Measurements from ENCODE around the gene HORMAD1. TPM values are rescaled to one million over a fixed set of nuclear protein-coding genes. Genes with fewer than 3 reads are reported as not detected.

HORMAD1 gene
- total and polyA plus RNA-seq, 2 of the 8 experiments (the other 6 are each of a cell fraction or from before 2014, with no cell fraction given): not detected

DNA sequence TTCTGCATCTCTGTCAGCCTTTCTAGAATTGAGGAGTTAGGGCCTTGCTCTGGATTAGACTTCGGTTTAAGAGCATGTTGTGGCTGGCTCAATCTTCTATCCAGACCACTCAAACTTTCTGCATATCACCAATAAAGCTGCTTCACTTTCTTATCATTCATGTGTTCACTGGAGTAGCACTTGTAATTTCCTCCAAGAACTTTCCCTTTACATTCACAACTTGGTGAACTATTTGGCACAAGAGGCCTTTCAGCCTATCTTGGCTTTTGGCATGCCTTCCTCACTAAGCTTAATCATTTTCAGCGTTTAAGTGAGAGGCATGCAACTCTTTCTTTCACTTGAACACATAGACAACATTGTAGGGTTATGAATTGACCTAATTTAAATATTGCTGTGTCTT is 3.6 kb upstream of the HORMAD1 start:
- H3K4me3 ChIP-seq (ENCODE audit: extremely low read depth in 1 of 4, insufficient read depth in 2 of 4, low read depth in 3 of 4, low read length in 4 of 4): no peak overlapping the region
- H2AK5ac ChIP-seq (ENCODE audit: low read depth, low read length): no peak overlapping the region
- no peak overlapping the region for H3K4me2 ChIP-seq (ENCODE audit: insufficient read depth in 1 of 2, low read depth in 2 of 2, low read length in 2 of 2)
- no peak overlapping the region for H3K14ac ChIP-seq (ENCODE audit: insufficient read length)
- no peak overlapping the region for H3K4ac ChIP-seq (replicated peaks; ENCODE audit: insufficient read length, low read depth, low read length)
- ChIA-PET POLR2A (ENCODE audit: partially characterized antibody) (interaction anchor here (0.6 kb wide), 1 partner anchor 276 kb away, joined by 4 read pairs; no protein-coding TSS in a partner anchor), CTCF (ENCODE audit: partially characterized antibody) (interaction anchor here (0.6 to 0.9 kb wide), 2 partner anchors 65 to 187 kb away, joined by 3 to 4 read pairs; no protein-coding TSS in a partner anchor)
- no peak overlapping the region for H2BK120ac ChIP-seq (replicated peaks; ENCODE audit: low read depth, low read length)
- H3K9me3 ChIP-seq (ENCODE audit: insufficient read depth in 2 of 2, low read depth in 1 of 2, low read length in 1 of 2): peaks cover 0 to 1% of the 10 kb centered on the region in 2 experiments; a peak in 1 of 4 replicates
- H3K4me1 ChIP-seq (replicated peaks in 1 of 4; ENCODE audit: control insufficient read depth in 3 of 4, insufficient read depth in 4 of 4, low read length in 3 of 4): no peaks in the 10 kb centered on the region
- FAIRE-seq (no peak), DNase-seq (ENCODE audit: low read depth in 1 of 2, low spot score in 2 of 2) (no peak)
- no peak overlapping the region for H3K23ac ChIP-seq (ENCODE audit: insufficient read length)
- no peak overlapping the region for H3K18ac ChIP-seq (ENCODE audit: extremely low read depth, low read length)
- no peak overlapping the region for H4K8ac ChIP-seq (ENCODE audit: extremely low read depth, insufficient read depth, low read length)
- H3K27ac ChIP-seq (ENCODE audit: low read depth, low read length): no peak overlapping the region
- no peaks in the 10 kb centered on the region for H3K23me2 ChIP-seq (ENCODE audit: low read depth, low read length)
- WGBS, 2 experiments (ENCODE audit: extremely low coverage in 1 of 2, insufficient coverage in 1 of 2, insufficient read length in 1 of 2, insufficient replicate concordance in 2 of 2, low coverage in 1 of 2, low lambda C conversion rate in 2 of 2, missing lambda C conversion rate in 1 of 2): 95% methylated on average over 2 of the region's 2 CpGs; no CpG with 5 or more reads in 1 of the 2 experiments
- H3K27me3 ChIP-seq (replicated peaks in 1 of 4; ENCODE audit: control insufficient read depth in 3 of 4, extremely low read depth in 1 of 4, insufficient read depth in 3 of 4, low read length in 3 of 4): no peaks in the 10 kb centered on the region
- H3K9ac ChIP-seq (replicated peaks in 1 of 4; ENCODE audit: extremely low read depth in 1 of 4, low read depth in 3 of 4, low read length in 3 of 4): no peak overlapping the region
- H2AFZ ChIP-seq (ENCODE audit: low read length): no peak overlapping the region
- TF ChIP-seq SAP30 (IDR thresholded peaks at IDR 0.05; ENCODE audit: insufficient read depth, insufficient replicate concordance, low read length) (no peak), POLR2AphosphoS5 (IDR thresholded peaks at IDR 0.05; ENCODE audit: low read depth, low read length) (no peak), SP2 (IDR thresholded peaks at IDR 0.05; ENCODE audit: low read length) (no peak), EZH2 (IDR thresholded peaks at IDR 0.05; ENCODE audit: low read depth, low read length, severe bottlenecking) (no peak), GABPA (IDR thresholded peaks at IDR 0.05; ENCODE audit: borderline replicate concordance, insufficient read depth, low read length) (no peak), TCF12 (IDR thresholded peaks at IDR 0.05; ENCODE audit: low read depth, low read length) (no peak)
- no peak overlapping the region for H4K91ac ChIP-seq (replicated peaks; ENCODE audit: insufficient read length, low read length)
- no peaks in the 10 kb centered on the region for H3K36me3 ChIP-seq (ENCODE audit: control insufficient read depth in 2 of 4, insufficient read depth in 4 of 4, low read length in 3 of 4)
- H3K79me2 ChIP-seq (ENCODE audit: control insufficient read depth in 1 of 2, insufficient read depth in 2 of 2, low read length in 2 of 2): no peaks in the 10 kb centered on the region
- H4K20me1 ChIP-seq (replicated peaks in 1 of 2; ENCODE audit: control insufficient read depth in 1 of 2, insufficient read depth in 2 of 2, low read length in 2 of 2): no peaks in the 10 kb centered on the region
- H3K79me1 ChIP-seq (ENCODE audit: low read depth, low read length): no peaks in the 10 kb centered on the region
- H3K56ac ChIP-seq (replicated peaks; ENCODE audit: insufficient read length, low read depth, low read length): no peak overlapping the region
- H4K5ac ChIP-seq (ENCODE audit: insufficient read length, low read depth, low read length): no peak overlapping the region
- no peak overlapping the region for H2BK20ac ChIP-seq (ENCODE audit: low read length)
- no peak overlapping the region for H2BK12ac ChIP-seq (ENCODE audit: low read depth, low read length)
- no peak overlapping the region for H2BK5ac ChIP-seq (ENCODE audit: low read depth, low read length)
- no peak overlapping the region for H2BK15ac ChIP-seq (ENCODE audit: low read length)

All from H1 (cell line).